GM10266 (cell line): ENCODE results near the gene KIAA1217.

Experiments used
- DNase-seq: peaks from one replicate; pipeline ENCODE4 v3.0.0; 2012; ENCODE audit errors: extremely low spot score
- CTCF ChIP-seq: IDR thresholded peaks from 2 replicates; pipeline ENCODE4 v1.5.1; 2012; ENCODE audit warnings: mild to moderate bottlenecking, low read depth; ENCODE audit not compliant: control insufficient read depth, insufficient read depth; ENCODE audit errors: missing control alignments

KIAA1217 gene

GRCh38 chr10:24374134-24374915 lies 165.4 kb downstream of the KIAA1217 start:
- DNase-seq, result no peak
- no peak for TF ChIP-seq CTCF

GRCh38 chr10:24375510-24375909 lies 166.6 kb downstream of the KIAA1217 start:
- DNase-seq, result no peak
- no peak for TF ChIP-seq CTCF

- no peak for TF ChIP-seq CTCF
- no peak for DNase-seq
Measured at GRCh38 chr10:24376731-24377130, 167.8 kb downstream of the KIAA1217 start.

- TF ChIP-seq CTCF, result no peak
- no peak for DNase-seq
Measured at GRCh38 chr10:24378126-24378920, 169.4 kb downstream of the KIAA1217 start.

GRCh38 chr10:24381235-24382010 lies 172.5 kb downstream of the KIAA1217 start:
- no peak for TF ChIP-seq CTCF
- DNase-seq, result no peak

GRCh38 chr10:24382045-24382444 lies 173.1 kb downstream of the KIAA1217 start:
- DNase-seq, result no peak
- TF ChIP-seq CTCF, result no peak
